Nephron (organoid): ENCODE measurements around the gene IL24.

Experiments
- H3K27ac Mint-ChIP-seq, 3 experiments: 2 replicates each; pipeline ENCODE4 v1.8.0; 2020; ENCODE audit warnings: mixed read lengths in 3 of 3, mild to moderate bottlenecking in 2 of 3, moderate library complexity in 1 of 3
- H3K27me3 Mint-ChIP-seq: 2 replicates; pipeline ENCODE4 v1.8.0; 2021; ENCODE audit warnings: low read depth, mild to moderate bottlenecking, moderate library complexity, mixed read lengths
- H3K36me3 Mint-ChIP-seq: 2 replicates; pipeline ENCODE4 v1.8.0; 2020; ENCODE audit warnings: low read depth, mixed read lengths
- H3K4me1 Mint-ChIP-seq: 2 replicates; pipeline ENCODE4 v1.8.0; 2020; ENCODE audit warnings: mixed read lengths
- H3K4me3 Mint-ChIP-seq, 3 experiments: 2 replicates each; pipeline ENCODE4 v1.8.0; 2020; ENCODE audit warnings: mild to moderate bottlenecking in 3 of 3, mixed read lengths in 3 of 3, moderate library complexity in 2 of 3
- H3K9me3 Mint-ChIP-seq: 2 replicates; pipeline ENCODE4 v1.8.0; 2020; ENCODE audit warnings: mixed read lengths
- TF ChIP-seq, protein P1 (sequence below), 3 experiments: fragments of 200-600 bp; sonication (generic); IDR thresholded peaks; one replicate each; pipeline ENCODE4 v1.5.0; 2021; ENCODE audit warnings: antibody characterized with exemption in 3 of 3; ENCODE audit not compliant: unreplicated experiment in 3 of 3

IL24 gene

DNA sequence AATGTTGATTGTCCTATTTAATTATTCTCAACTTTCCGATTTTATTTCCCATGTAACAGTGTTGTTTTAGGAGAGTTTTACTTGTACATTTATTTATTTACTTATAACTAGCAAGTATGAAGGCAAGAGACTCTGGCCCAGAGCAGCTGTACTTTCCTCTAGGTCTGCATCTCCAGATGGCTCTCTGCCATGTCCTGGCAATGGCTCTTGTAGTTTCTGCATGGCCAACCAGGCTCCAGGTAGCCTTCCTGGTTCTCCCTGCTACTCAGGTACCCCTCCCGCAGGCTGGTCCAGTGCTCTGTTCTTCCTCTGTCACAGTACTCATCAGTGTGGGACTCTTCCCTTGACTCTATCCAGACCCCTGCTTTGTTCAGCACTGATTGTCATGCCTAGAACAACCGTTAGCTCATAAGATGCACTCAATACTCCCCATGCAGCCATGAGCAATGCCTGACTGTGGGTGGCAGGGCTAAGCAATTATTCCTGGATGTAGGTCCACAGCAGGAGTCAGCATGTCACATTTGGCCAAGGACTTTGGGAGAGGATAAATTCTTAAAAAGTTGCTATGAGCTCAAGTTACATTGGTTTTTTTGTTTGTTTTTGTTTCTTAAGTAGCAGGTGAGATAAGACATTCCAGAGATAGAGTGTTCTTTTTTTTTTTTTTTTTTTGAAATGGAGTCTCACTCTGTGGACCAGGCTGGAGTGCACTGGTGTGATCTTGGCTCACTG lies 42.7 kb upstream of the IL24 start:
- peaks cover 27% of the 10 kb centered on the region for H3K9me3 Mint-ChIP-seq
- H3K36me3 Mint-ChIP-seq, result no peaks in the 10 kb centered on the region

DNA sequence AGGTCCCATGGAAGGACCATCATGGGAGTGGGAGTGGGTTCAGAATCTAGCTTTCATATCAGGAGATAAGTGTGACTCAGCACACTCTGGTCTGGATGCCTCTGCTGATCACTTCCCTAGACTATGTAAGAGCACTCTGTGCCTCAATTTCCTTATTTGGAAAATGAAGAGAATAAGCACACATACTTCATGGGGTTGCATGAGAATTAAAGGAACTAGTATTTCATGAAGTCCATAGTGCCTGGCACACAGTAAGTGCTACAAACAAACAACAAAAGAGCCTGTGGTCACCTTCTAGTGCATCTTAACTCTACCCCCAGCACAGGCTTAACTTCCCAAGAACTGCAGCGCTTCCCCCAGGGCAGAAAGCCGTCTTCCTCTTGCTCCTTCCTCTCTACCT lies 41.4 kb upstream of the IL24 start:
- H3K4me3 Mint-ChIP-seq, result no peak overlapping the region
- peaks cover 30% of the 10 kb centered on the region for H3K27me3 Mint-ChIP-seq
- H3K27ac Mint-ChIP-seq, result no peak overlapping the region
- TF ChIP-seq, protein P1, sequence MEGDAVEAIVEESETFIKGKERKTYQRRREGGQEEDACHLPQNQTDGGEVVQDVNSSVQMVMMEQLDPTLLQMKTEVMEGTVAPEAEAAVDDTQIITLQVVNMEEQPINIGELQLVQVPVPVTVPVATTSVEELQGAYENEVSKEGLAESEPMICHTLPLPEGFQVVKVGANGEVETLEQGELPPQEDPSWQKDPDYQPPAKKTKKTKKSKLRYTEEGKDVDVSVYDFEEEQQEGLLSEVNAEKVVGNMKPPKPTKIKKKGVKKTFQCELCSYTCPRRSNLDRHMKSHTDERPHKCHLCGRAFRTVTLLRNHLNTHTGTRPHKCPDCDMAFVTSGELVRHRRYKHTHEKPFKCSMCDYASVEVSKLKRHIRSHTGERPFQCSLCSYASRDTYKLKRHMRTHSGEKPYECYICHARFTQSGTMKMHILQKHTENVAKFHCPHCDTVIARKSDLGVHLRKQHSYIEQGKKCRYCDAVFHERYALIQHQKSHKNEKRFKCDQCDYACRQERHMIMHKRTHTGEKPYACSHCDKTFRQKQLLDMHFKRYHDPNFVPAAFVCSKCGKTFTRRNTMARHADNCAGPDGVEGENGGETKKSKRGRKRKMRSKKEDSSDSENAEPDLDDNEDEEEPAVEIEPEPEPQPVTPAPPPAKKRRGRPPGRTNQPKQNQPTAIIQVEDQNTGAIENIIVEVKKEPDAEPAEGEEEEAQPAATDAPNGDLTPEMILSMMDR (IDR thresholded peaks at IDR 0.05; ENCODE audit: unreplicated experiment in 3 of 3), result no peak
- no peaks in the 10 kb centered on the region for H3K36me3 Mint-ChIP-seq
- H3K9me3 Mint-ChIP-seq, result peaks cover 23% of the 10 kb centered on the region
- H3K4me1 Mint-ChIP-seq, result no peaks in the 10 kb centered on the region

More for the DNA sequence above, 42.7 kb upstream of the IL24 start:
- Mint-ChIP-seq H3K27ac (no peak overlapping the region), H3K4me1 (no peaks in the 10 kb centered on the region), H3K4me3 (no peak overlapping the region), H3K27me3 (peaks cover 22% of the 10 kb centered on the region)
- TF ChIP-seq, protein P1 (IDR thresholded peaks at IDR 0.05; ENCODE audit: unreplicated experiment in 3 of 3), result no peak

DNA sequence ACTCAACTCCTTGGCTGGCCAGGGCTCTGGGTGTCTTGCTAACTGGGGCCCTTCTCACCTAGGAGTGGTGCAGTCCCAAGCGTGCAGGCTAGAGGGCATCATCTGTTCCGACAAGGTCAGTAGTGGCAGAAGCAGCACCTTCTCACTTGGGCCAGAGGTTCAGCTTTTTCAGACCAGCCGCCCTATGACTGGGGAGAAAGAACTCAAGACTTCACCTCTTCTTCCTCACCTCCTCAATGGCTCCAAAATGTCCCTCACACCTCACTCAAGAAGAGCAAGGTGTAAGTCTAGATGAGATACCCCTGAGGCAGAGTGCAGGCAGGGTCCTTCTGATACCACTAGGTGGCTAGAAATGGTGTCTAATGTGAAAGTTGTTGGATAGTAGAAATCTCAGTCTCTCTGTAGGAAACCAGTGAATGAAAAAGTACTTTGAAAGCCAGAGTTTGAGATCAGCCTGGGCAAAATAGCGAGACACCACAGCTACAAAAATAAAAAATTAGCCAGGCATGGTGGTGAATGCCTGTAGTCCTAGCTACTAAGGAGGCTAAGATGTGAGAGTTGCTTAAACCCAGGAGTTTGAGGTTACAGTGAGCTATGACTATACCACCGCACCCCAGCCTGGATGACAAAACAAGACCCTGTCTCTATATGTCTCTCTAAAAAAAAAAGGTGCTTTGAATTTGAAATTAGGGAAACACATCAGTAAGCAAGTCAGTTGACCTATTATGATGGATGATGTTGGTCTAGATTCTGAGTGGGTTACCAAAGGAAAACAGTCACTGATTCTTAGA lies 40.4 kb upstream of the IL24 start:
- TF ChIP-seq, protein P1 (IDR thresholded peaks at IDR 0.05; ENCODE audit: unreplicated experiment in 3 of 3), result no peak
- no peak overlapping the region for H3K4me3 Mint-ChIP-seq
- H3K36me3 Mint-ChIP-seq, result no peaks in the 10 kb centered on the region
- no peak overlapping the region for H3K27ac Mint-ChIP-seq
- peaks cover 40% of the 10 kb centered on the region for H3K27me3 Mint-ChIP-seq
- no peaks in the 10 kb centered on the region for H3K4me1 Mint-ChIP-seq
- H3K9me3 Mint-ChIP-seq, result peaks cover 15% of the 10 kb centered on the region

DNA sequence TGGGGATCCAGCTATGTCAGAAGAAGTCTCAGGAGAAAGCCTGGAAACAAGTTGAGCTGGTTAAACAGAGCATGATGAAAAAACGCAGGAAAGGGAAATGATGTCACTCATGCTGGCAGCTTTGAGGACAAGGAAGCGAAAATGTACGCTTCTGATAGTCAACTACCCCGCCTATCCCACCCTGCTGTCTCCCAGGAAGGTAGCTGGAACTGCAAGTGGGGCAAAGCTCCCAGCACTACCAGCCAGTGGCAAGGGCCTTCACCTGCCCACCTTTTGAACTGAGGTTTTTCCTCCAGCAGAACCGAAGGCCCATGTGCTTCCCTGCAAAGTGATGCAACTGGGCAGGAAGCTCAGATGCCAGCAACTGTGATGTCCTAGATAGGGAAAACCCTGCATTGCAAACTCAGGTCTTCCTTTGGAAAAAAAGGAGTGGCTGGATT lies 38.1 kb upstream of the IL24 start:
- no peaks in the 10 kb centered on the region for H3K4me1 Mint-ChIP-seq
- H3K27me3 Mint-ChIP-seq, result peaks cover 53% of the 10 kb centered on the region
- TF ChIP-seq, protein P1 (IDR thresholded peaks at IDR 0.05; ENCODE audit: unreplicated experiment in 3 of 3), result no peak
- H3K36me3 Mint-ChIP-seq, result no peaks in the 10 kb centered on the region
- H3K4me3 Mint-ChIP-seq, result no peak overlapping the region
- H3K9me3 Mint-ChIP-seq, result peaks cover 3% of the 10 kb centered on the region
- no peak overlapping the region for H3K27ac Mint-ChIP-seq

DNA sequence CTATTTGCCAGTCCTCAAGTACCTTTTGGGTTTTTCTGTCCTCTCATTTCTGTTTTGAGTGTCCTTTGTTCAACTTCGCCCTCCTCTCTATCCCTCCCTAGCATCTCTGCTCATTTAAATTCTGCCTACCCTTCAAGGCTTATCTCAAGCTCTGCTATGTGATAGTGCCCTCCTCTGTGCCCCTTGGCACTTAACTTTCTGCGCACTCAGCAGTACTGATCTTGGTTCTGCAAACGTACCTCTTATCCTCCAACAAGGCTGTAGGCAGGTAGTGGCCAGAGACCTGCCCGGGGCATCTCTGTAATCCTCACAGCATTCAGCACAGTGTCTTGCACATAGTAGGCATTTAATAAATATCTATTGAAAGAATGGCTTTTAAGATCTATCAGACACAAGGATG lies 37.1 kb upstream of the IL24 start:
- Mint-ChIP-seq H3K27ac (no peak overlapping the region), H3K27me3 (peaks cover 57% of the 10 kb centered on the region), H3K36me3 (no peaks in the 10 kb centered on the region), H3K9me3 (no peaks in the 10 kb centered on the region), H3K4me3 (no peak overlapping the region), H3K4me1 (no peaks in the 10 kb centered on the region)
- TF ChIP-seq, protein P1 (IDR thresholded peaks at IDR 0.05; ENCODE audit: unreplicated experiment in 3 of 3), result no peak
